Measurements from ENCODE around the gene SF3A2.

Gene SF3A2

GRCh38 chr19:2246801-2247361, 10.3 kb downstream of the SF3A2 start:
- DNase-seq (ENCODE audit: low spot score) (peak; percentile 65), ATAC-seq (ENCODE audit: low read depth) (peak; percentile 37; the same call in 2 of the 3 replicates)
- Histone ChIP-seq H3K9me3 (ENCODE audit: severe bottlenecking) (no peaks in the 10 kb centered on the region), H3K27me3 (ENCODE audit: insufficient read depth, poor library complexity, severe bottlenecking) (peaks cover 18% of the 10 kb centered on the region), H3K27ac (ENCODE audit: poor library complexity, severe bottlenecking) (no peak overlapping the region), H3K36me3 (ENCODE audit: low read depth) (peaks cover 57% of the 10 kb centered on the region), H3K4me1 (ENCODE audit: insufficient read depth, poor library complexity, severe bottlenecking) (no peaks in the 10 kb centered on the region), H3K4me3 (ENCODE audit: severe bottlenecking) (no peak overlapping the region)
- TF ChIP-seq CTCF (IDR thresholded peaks at IDR 0.05; ENCODE audit: poor library complexity, severe bottlenecking): no peak

- TF ChIP-seq CTCF (IDR thresholded peaks at IDR 0.05; ENCODE audit: poor library complexity, severe bottlenecking): no peak
- ATAC-seq (ENCODE audit: low read depth) (no peak), DNase-seq (ENCODE audit: low spot score) (no peak)
- no peaks in the 10 kb centered on the region for H3K9me3 ChIP-seq (ENCODE audit: severe bottlenecking)
- no peak overlapping the region for H3K4me3 ChIP-seq (ENCODE audit: severe bottlenecking)
- H3K36me3 ChIP-seq (ENCODE audit: low read depth): peaks cover 50% of the 10 kb centered on the region
- H3K27ac ChIP-seq (ENCODE audit: poor library complexity, severe bottlenecking): no peak overlapping the region
- peaks cover 25% of the 10 kb centered on the region for H3K27me3 ChIP-seq (ENCODE audit: insufficient read depth, poor library complexity, severe bottlenecking)
- no peaks in the 10 kb centered on the region for H3K4me1 ChIP-seq (ENCODE audit: insufficient read depth, poor library complexity, severe bottlenecking)
Observed at GRCh38 chr19:2247433-2248101, 10.9 kb downstream of the SF3A2 start.

GRCh38 chr19:2248136-2249009, 11.7 kb downstream of the SF3A2 start:
- H3K27me3 ChIP-seq (ENCODE audit: insufficient read depth, poor library complexity, severe bottlenecking): peaks cover 33% of the 10 kb centered on the region
- ATAC-seq (ENCODE audit: low read depth): no peak
- DNase-seq (ENCODE audit: low spot score): no peak
- TF ChIP-seq CTCF (IDR thresholded peaks at IDR 0.05; ENCODE audit: poor library complexity, severe bottlenecking): no peak
- H3K27ac ChIP-seq (ENCODE audit: poor library complexity, severe bottlenecking): no peak overlapping the region
- peaks cover 42% of the 10 kb centered on the region for H3K36me3 ChIP-seq (ENCODE audit: low read depth)
- no peaks in the 10 kb centered on the region for H3K9me3 ChIP-seq (ENCODE audit: severe bottlenecking)
- H3K4me3 ChIP-seq (ENCODE audit: severe bottlenecking): no peak overlapping the region
- no peaks in the 10 kb centered on the region for H3K4me1 ChIP-seq (ENCODE audit: insufficient read depth, poor library complexity, severe bottlenecking)

GRCh38 chr19:2249010-2249866, 12.6 kb downstream of the SF3A2 start, which contains the start of gene AMH:
AMH (plus strand) TSS chr19:2249323; CDS start chr19:2249333, 10 bp downstream.
- no peak within 1 kb of the TSS for H3K4me3 ChIP-seq (ENCODE audit: severe bottlenecking)
- H3K4me1 ChIP-seq (ENCODE audit: insufficient read depth, poor library complexity, severe bottlenecking): no peaks in the 10 kb centered on the region
- ATAC-seq (ENCODE audit: low read depth): peak; percentile 11; the same call in 2 of the 3 replicates
- DNase-seq (ENCODE audit: low spot score): peak; percentile 55
- H3K27ac ChIP-seq (ENCODE audit: poor library complexity, severe bottlenecking): no peak within 1 kb of the TSS
- H3K36me3 ChIP-seq (ENCODE audit: low read depth): peaks cover 33% of the 10 kb centered on the region
- no peaks in the 10 kb centered on the region for H3K9me3 ChIP-seq (ENCODE audit: severe bottlenecking)
- TF ChIP-seq CTCF (IDR thresholded peaks at IDR 0.05; ENCODE audit: poor library complexity, severe bottlenecking): no peak
- H3K27me3 ChIP-seq (ENCODE audit: insufficient read depth, poor library complexity, severe bottlenecking): peaks cover 41% of the 10 kb centered on the region

Measured in RWPE2 (cell line).